Limb (tissue), 2 donors: ENCODE data around the gene SLC25A10.

Source experiments
- DNase-seq, 2 donors: peaks; one replicate each; pipeline ENCODE4 v3.0.0-alpha.2; 2016; ENCODE audit errors: extremely low spot score in 2 of 2

SLC25A10 gene

DNA sequence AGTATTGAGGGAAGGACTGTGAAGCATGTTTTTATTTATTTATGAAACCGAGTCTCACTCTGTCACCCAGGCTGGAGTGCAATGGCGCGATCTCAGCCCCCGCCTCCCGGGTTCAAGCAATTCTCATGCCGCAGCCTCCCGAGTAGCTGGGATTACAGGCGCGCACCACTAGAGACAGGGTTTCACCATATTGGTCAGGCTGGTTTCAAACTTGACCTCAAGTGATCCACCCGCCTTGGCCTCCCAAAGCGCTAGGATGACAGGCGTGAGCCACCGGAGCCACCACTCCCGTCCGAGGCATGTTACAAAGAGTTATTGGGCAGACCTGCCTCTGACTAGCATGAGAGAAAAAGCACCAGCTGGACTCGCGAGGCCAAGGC, 5.9 kb upstream of the SLC25A10 start:
- no peak for DNase-seq

DNA sequence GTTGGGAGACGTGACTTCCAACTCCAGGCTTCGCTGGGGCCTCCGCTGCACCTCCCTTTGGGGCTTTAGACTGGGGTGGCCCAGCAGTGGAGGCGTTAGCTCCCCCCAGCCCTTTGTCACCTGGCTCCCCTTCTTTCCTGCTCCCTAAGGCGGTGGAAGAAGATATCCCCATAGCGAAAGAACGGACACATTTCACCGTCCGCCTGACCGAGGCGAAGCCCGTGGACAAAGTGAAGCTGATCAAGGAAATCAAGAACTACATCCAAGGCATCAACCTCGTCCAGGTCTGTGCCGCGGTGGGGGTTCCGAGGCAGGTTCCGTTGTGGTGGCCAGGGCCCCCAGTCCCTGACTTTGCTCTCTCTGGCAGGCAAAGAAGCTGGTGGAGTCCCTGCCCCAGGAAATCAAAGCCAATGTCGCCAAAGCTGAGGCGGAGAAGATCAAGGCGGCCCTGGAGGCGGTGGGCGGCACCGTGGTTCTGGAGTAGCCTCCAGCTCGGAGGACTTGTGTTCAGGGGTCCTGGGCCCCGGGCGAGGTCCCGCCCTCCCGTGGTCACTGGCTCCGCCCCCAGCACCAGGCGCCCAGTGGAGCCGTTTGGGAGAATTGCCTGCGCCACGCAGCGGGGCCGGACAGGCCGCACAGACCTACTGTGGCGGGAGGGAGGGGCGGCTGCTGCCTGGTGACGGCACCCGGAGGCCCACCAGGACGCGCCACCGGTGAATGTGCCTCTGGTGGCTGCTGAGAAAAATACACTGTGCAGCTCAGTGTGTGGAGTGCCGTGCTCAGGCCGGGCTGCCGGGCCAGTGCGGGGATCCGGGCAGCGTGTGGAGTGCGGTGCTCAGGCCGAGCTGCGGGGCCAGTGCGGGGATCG, 5.1 kb upstream of the SLC25A10 start:
- DNase-seq, result no peak

DNA sequence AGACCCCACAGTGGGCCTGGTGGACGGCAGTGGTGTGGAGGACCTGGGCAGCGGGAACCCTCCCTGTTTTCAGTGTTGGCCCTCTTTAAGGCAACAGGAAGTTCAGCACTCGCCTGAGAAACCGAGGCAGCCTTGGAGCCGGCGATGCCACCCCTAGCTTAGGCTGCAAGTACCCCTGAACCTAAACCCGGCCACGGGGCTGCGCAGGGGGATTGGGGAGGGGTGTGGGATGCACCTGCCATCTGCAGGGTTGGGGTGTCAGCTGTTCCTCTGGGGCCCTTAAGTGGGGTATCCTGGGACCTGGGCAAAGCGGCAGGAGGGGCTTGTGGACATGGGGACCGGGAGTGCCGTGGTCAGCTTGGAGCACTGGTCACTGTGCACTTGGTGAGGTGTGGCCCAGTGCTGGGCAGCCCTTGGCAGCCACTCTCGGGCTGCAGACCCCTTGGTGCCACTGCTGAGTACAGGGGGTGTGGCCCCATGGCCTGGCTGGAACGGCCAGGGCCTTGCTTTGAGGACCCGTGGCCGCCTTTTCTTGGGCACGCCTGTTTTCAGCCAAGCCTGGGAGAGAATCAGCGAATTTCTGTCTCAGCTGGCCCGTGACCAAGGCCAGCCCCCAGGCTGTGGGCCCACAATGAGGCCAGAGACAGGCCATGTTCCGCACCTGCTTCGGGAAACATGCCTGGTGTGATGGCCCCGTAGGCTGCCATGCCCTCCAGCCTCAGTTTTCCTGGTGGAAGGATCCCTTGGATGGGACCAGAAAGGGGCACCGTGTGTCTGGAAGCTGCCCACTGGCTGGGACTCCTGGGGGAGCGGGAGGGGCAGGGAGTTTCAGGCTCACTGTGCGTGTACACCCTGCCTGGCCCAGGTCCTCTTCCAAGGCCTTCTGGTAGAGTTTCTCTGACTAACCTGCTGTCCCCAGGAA, 4.1 kb upstream of the SLC25A10 start:
- DNase-seq, result no peak

GRCh38 chr17:81708739-81709185, 3.3 kb upstream of the SLC25A10 start:
- DNase-seq, result no peak

DNA sequence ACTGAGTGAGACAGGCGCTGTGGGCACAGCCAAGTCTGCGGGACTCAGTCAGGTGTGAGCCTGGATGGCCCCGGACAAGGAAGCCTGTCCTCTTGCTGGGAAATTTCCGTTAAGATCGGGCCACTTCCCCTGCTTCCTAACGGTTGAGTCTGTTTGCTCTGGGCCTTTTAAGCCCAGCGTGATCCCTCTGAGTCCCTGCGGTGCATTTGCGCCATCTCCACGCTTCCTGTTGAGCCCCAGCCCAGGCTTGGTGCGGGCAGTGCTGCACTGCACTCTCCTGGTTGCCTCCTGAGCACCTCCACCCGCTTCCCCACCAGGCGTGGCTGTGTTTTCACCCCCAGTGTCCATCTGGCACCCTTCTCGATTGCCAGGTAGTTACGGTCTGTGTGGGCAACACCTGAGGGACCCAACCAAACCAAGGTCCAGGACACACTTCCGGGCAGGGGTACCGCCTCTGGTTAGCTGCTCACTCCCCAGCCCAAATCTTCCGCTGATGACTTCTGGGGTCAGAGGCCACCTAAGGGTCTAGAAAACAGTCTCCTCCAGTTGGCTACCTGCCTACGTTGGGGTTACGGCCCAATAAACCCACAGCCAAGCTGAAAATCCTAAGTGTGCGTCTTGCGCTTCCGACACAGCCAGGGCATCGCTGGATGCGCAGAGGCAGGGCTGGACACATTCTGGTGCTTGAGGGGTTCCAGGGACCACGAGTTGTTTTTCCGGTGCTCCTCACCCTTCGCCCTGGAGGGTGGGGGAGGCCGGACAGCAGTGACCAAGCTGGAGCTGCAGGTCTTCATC, 1.4 kb upstream of the SLC25A10 start:
- DNase-seq, result no peak

- no peak for DNase-seq
Observed at GRCh38 chr17:81712468-81713003, 452 bp downstream of the SLC25A10 start.

GRCh38 chr17:81713004-81713555, 996 bp downstream of the SLC25A10 start:
- no peak for DNase-seq

DNA sequence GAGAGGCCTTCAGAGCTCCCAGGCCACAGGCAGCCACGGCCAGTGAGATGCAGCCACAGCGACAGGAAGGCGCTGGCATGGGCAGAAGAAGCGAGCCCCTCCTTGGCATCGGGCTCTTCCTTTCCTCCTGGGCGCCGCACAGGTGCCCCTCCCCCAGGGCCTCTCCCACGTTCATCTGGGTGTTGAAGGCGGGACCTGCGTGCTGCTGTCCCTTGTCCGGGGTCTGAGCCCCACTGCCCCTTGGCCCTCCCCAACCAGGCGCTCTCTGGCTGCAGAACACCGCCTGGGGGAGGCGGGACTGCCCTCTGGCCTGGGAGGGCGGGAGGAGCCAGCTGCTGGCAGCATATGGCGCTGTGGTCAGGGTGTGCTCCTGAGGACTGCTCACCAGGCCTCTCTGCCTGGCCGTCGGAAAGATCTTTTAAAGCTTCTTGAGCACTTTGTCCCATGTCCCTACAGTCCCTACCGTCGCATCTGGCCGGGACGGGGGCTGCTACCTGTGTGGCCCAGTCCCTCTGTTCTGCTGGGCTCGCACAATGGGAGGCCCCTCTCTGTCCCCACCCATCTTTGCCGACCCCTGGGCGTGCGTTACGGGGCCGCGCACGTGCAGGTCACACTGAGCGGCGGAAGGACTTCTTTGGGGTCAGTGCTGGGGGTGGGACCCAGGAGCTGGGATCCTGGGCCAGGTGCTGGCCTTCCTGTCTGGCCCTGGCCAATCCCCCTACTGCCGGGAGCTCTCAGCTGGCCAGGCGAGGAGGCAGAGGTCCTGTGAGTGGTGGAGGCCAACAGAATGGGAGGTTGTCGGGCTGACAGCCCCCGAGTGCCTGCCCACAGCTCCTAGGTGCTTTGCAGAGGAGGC, 1.7 kb downstream of the SLC25A10 start:
- no peak for DNase-seq

DNA sequence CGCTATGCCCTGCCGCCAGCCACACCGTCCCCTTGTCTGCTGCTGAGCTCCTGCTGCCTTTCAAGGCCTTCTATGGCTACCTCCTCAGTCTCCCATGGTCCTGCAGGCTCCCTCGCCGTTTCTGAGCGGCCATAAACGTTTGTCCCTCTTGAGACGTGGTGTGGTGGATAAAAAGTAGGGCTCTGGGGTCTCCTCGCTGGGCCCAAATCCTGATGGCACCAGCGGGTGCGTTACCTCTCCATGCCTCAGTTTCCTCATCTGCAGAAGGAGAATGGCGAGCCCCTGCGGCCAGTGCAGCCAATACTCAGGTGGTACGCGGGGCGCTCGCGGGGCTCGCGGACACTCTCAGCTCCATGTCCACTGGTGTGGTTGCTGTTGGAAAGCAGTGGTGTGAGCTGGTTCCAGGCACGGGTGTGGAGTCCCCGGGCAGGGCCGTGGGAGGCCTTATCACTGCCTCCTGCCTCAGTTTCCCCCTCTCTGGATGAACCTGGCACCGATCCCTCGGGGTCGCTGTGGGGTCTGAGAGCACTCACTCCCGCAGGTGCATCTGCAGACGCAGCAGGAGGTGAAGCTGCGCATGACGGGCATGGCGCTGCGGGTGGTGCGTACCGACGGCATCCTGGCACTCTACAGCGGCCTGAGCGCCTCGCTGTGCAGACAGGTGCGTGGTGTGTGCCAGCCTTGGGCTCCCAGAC, 2.5 kb downstream of the SLC25A10 start:
- peak in 1 of 2 donors; percentile 33 for DNase-seq

GRCh38 chr17:81715107-81715871, 3.2 kb downstream of the SLC25A10 start:
- DNase-seq, result peak in 1 of 2 donors; percentile 26

- DNase-seq, result peak in 1 of 2 donors; percentile 30
Observed at GRCh38 chr17:81715872-81716673, 4.0 kb downstream of the SLC25A10 start.

DNA sequence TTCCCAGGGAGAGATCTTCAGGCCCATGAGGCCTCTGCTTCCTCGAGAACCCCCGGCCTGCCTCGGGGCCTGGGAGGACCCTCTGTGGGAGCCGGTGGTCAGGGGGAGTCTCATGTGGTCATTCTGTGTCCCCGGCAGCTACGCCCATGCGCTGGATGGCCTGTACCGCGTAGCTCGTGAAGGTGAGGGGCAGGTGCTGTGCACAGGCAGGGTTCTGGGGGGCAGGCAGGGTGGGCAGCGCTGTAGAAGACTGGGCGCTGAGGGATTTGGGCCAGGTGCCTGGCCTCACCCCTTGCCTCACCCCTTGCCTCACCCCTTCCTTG, 4.6 kb downstream of the SLC25A10 start:
- DNase-seq, result no peak

DNA sequence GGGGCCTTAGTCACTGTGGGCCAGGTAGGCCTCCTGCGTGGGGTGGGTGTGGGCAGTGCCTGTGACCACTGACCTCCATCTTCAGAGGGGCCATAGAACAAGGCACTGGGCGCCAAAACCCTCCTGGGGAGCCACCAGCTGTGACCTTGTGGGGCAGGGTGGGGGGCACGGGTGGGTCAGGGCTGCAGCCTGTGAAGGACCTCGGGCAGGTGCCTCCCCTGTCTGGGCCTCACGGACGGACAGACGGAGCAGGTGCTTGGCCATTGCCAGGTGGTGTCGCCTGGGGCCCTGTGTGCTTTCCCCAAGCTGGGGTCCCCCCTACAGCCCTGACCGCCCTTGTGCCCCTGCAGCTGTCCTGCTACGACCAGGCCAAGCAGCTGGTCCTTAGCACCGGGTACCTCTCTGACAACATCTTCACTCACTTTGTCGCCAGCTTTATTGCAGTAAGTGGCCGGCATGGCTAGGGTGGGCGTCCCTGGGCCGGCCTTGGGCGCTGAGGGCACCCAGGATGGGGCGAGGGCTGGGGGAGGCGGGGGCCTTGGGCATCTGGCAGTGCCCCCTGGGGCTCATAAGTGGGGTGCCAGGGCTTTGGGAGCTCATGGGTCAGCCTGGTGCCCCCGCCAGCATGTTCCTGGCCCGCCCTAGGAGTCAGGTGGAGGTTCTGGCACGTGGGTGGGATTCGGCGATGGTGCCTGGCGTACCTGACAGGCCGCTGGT, 5.1 kb downstream of the SLC25A10 start:
- DNase-seq, result peak in 1 of 2 donors; percentile 33

DNA sequence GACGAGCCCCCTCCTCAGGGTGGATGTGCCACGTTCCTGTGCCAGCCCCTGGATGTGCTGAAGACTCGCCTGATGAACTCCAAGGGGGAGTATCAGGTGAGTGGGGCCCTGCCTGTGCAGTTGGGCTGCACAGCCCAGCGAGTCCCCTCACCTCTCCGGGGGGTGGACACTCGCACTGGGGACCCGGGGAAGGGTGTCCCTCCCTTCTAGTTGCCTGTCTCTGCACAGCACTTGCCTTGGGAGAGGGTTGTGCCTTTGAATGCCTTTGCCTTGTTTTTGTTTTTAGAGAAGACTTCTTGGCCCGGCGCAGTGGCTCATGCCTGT, 5.6 kb downstream of the SLC25A10 start:
- no peak for DNase-seq

GRCh38 chr17:81719410-81720266, 7.6 kb downstream of the SLC25A10 start:
- no peak for DNase-seq
